ENCODE data around the gene OASL. TPM values are rescaled to one million over a fixed set of nuclear protein-coding genes. Genes with fewer than 3 reads are reported as not detected.
A peak's percentile ranks its signal among the peaks of the same experiment; 100 is the strongest.

Gene OASL
- total RNA-seq, 2 donors from 2014 or later, result 0.14 to 0.91 TPM

DNA sequence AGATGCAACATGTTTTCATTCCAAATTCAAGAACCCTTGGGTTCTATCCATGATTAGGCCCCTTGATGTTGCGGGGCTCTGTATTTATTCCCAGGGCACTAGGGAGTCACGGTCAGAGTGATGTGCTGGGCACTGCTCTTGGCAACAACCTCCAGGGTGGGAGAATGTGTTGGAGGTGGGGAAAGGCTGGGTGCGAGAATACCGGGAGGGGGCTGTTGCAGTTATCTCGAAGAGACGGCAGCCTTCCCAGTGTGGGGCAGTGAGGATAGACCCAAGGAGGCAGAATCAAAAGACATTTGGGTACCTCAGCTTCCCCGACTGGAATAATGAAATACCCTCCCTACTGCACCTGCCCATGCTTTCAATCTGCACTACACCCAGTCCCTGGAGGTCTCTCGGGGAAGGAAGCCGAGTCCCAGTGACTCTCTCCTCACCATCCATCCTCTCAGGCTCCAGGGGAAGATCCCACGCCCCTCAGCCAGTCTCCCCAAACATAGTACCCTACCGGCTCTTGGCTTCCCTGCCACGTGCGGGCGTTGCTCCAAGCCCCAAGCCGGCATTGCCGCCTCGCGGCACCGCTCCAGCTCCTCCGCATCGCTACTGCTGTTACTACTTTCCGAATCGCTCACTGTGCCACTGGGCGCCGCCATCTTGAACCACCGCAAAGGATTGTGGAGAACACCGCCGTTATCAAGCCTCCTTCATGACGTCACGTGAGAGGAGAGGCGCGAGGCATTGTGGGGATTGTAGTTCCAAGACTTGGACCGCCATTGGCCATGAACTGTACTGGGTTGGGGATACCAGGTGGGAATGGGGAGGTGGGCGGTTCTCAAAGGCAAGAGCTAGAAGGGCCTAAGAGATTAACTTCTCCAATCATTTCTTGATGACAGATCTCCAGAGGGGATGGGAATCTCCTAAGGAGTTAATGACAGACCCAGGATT lies 22.9 kb downstream of the OASL start, which contains the start of gene C12orf43:
C12orf43 (minus strand) TSS at position 663 of the 942 bp plus-strand sequence; CDS start at position 650, 13 bp downstream.
- Histone ChIP-seq H3K4me3 (peak within 1 kb of the TSS; percentile 71 to 87), H3K9me3 (no peaks in the 10 kb centered on the region), H3K27me3 (replicated peaks; ENCODE audit: insufficient read depth) (no peaks in the 10 kb centered on the region), H3K4me1 (replicated peaks) (peaks cover 5% of the 10 kb centered on the region), H3K36me3 (no peaks in the 10 kb centered on the region), H3K27ac (peak within 1 kb of the TSS; percentile 53 to 59)
- under 1% methylated on average over 34 of the region's 34 CpGs for WGBS
- peak; percentile 92 for DNase-seq (ENCODE audit: low spot score)
- TF ChIP-seq, protein P1, sequence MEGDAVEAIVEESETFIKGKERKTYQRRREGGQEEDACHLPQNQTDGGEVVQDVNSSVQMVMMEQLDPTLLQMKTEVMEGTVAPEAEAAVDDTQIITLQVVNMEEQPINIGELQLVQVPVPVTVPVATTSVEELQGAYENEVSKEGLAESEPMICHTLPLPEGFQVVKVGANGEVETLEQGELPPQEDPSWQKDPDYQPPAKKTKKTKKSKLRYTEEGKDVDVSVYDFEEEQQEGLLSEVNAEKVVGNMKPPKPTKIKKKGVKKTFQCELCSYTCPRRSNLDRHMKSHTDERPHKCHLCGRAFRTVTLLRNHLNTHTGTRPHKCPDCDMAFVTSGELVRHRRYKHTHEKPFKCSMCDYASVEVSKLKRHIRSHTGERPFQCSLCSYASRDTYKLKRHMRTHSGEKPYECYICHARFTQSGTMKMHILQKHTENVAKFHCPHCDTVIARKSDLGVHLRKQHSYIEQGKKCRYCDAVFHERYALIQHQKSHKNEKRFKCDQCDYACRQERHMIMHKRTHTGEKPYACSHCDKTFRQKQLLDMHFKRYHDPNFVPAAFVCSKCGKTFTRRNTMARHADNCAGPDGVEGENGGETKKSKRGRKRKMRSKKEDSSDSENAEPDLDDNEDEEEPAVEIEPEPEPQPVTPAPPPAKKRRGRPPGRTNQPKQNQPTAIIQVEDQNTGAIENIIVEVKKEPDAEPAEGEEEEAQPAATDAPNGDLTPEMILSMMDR (IDR thresholded peaks at IDR 0.05), result peak in 1 of 4 experiments; percentile 23
- TF ChIP-seq POLR2AphosphoS5 (IDR thresholded peaks at IDR 0.05), result peak; percentile 99
- TF ChIP-seq POLR2A (IDR thresholded peaks at IDR 0.05), result peak; percentile 61
- intact Hi-C loops (cut with DNase I), result no loop called here

DNA sequence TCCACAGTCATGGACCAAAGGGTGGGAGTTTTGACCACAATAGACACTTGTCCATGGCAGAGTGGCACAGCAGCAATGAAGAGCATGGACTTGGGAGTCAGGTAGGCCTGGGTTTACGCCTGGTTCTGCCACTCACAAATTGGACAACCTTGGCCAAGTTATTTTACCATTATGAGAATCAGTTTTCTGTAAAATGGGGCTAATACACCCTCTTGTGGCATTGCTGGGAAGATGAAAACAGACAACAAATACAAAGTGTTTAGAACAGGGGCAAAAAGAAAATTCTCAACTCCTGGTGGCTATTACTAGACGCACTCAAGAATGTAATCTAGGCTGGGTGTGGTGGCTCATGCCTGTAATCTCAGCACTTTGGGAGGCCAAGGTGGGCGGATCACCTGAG lies 25.3 kb downstream of the OASL start:
- DNase-seq (ENCODE audit: low spot score), result no peak
- H3K4me1 ChIP-seq (replicated peaks), result peaks cover 5% of the 10 kb centered on the region
- no peaks in the 10 kb centered on the region for H3K27me3 ChIP-seq (replicated peaks; ENCODE audit: insufficient read depth)
- H3K4me3 ChIP-seq, result no peak overlapping the region
- H3K27ac ChIP-seq, result no peak overlapping the region
- H3K36me3 ChIP-seq, result no peaks in the 10 kb centered on the region
- intact Hi-C loops (cut with DNase I), result no loop called here
- WGBS, result 82% methylated on average over 3 of the region's 3 CpGs
- no peaks in the 10 kb centered on the region for H3K9me3 ChIP-seq
- TF ChIP-seq POLR2A (IDR thresholded peaks at IDR 0.05) (no peak), POLR2AphosphoS5 (IDR thresholded peaks at IDR 0.05) (no peak)
- TF ChIP-seq, protein P1 (IDR thresholded peaks at IDR 0.05), result no peak

DNA sequence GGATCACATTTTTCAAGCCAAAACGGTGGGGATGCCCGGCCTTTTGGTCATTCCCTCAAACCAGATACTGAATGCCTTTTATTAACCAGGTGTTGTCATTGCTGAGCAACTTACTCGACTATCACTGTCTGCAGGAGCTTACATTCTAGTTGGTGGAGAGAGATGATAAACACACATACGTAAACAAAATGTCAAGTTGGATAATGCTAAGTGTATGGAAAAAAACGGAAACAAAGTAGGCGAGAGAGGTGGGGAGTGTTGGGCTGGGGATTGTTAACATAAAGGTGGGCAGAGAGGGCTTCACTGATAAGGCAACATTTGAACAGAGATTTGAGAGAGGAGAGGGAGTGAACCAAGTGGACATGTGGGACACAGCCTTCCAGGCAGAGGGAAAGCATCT lies 27.2 kb downstream of the OASL start:
- Histone ChIP-seq H3K36me3 (peaks cover 0 to 4% of the 10 kb centered on the region in 2 donors), H3K27ac (no peak overlapping the region), H3K4me1 (replicated peaks) (peaks cover 5% of the 10 kb centered on the region), H3K4me3 (no peak overlapping the region), H3K27me3 (replicated peaks; ENCODE audit: insufficient read depth) (no peaks in the 10 kb centered on the region), H3K9me3 (no peaks in the 10 kb centered on the region)
- intact Hi-C loops (cut with DNase I), result no loop called here
- TF ChIP-seq, protein P1 (IDR thresholded peaks at IDR 0.05), result no peak
- no peak for TF ChIP-seq POLR2AphosphoS5 (IDR thresholded peaks at IDR 0.05)
- TF ChIP-seq POLR2A (IDR thresholded peaks at IDR 0.05), result no peak
- 83% methylated on average over 6 of the region's 6 CpGs for WGBS
- no peak for DNase-seq (ENCODE audit: low spot score)

DNA sequence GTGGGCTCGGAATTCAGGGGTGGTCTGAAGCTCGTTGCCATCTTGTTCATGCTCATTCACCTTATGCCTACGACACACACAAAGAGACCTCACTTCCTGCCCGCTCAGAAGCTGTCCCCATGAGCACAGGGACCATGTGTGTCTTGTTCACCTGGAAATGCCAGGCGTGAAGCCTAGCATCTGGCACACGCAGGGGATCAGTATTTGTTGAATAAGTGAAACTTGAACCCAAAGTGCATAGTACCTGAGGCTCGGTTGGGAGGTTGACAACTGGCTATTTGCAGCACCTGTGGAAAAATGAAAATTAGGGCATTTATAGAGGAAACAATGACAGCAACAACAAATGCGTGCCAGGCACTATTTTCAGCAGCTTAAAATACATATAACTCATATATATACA lies 28.2 kb downstream of the OASL start:
- intact Hi-C loops (cut with DNase I), result no loop called here
- TF ChIP-seq POLR2A (IDR thresholded peaks at IDR 0.05) (no peak), POLR2AphosphoS5 (IDR thresholded peaks at IDR 0.05) (no peak)
- TF ChIP-seq, protein P1 (IDR thresholded peaks at IDR 0.05), result no peak
- Histone ChIP-seq H3K4me1 (replicated peaks) (peaks cover 4% of the 10 kb centered on the region), H3K27ac (no peak overlapping the region), H3K4me3 (no peak overlapping the region), H3K36me3 (peaks cover 0 to 4% of the 10 kb centered on the region in 2 donors), H3K9me3 (no peaks in the 10 kb centered on the region), H3K27me3 (replicated peaks; ENCODE audit: insufficient read depth) (no peaks in the 10 kb centered on the region)
- DNase-seq (ENCODE audit: low spot score), result no peak
- WGBS, result 88% methylated on average over 8 of the region's 8 CpGs

Data from prostate gland (tissue), 2 donors.